Psoas muscle (tissue), 8 donors: ENCODE measurements around the gene TPD52L1. TPM values are rescaled to one million over a fixed set of nuclear protein-coding genes. Genes with fewer than 3 reads are reported as not detected.
"Not testable (repeated sequence)": the region's sequence is repeated elsewhere in the genome, so short reads cannot be mapped to it uniquely, and the experiment has no call there.

ENCODE experiments used
- ATAC-seq, 4 donors: fragments of 200-7000 bp; cut with Tn5 transposase; one replicate each; pipeline ENCODE4 v1.9.1; 2020; ENCODE audit warnings: moderate library complexity in 3 of 4, mild to moderate bottlenecking in 2 of 4
- DNase-seq, 2 donors: peaks; one replicate each; pipeline ENCODE4 v3.0.0-alpha.2; 2020
- H3K27ac ChIP-seq: fragments of 200-600 bp; one replicate; pipeline ENCODE4 v1.8.0; 2022
- H3K27me3 ChIP-seq, 3 donors: fragments of 200-600 bp in 1 of 3; one replicate each; pipeline versions ENCODE4 v1.6.1 to v1.8.0; 2013 to 2022; ENCODE audit warnings: low read length in 2 of 3, mild to moderate bottlenecking in 2 of 3, moderate library complexity in 1 of 3; ENCODE audit not compliant: insufficient read depth in 3 of 3
- H3K36me3 ChIP-seq, 2 donors: fragments of 200-600 bp in 1 of 2; one replicate each; pipeline versions ENCODE4 v1.6.1 to v1.8.0; 2013 to 2022; ENCODE audit warnings: low read depth in 1 of 2, mild to moderate bottlenecking in 1 of 2, moderate library complexity in 1 of 2; ENCODE audit not compliant: insufficient read depth in 1 of 2
- H3K4me1 ChIP-seq: fragments of 200-600 bp; one replicate; pipeline ENCODE4 v1.8.0; 2022
- H3K4me3 ChIP-seq: fragments of 200-600 bp; one replicate; pipeline ENCODE4 v1.8.0; 2022; ENCODE audit warnings: mild to moderate bottlenecking
- H3K9me3 ChIP-seq: fragments of 200-600 bp; one replicate; pipeline ENCODE4 v1.8.0; 2022
- CTCF ChIP-seq: fragments of 200-600 bp; IDR thresholded peaks from one replicate; pipeline ENCODE4 v1.8.0; 2022; ENCODE audit warnings: antibody characterized with exemption
- WGBS, 3 donors: extraction: QIAGEN DNeasy Blood & Tissue Kit; methylation state at CpG; one replicate each; pipeline versions ENCODE4 v1.1.6 to v1.1.7; 2013; 5-methylcytosine and 5-hydroxymethylcytosine counted together
- intact Hi-C, 2 donors: fragments of 100-400 bp; cut with DNase I; formaldehyde crosslinking; loops; one replicate each; pipeline versions ENCODE4 v1.11.0 to v1.14.2; 2022
- polyA plus RNA-seq, 3 donors: library from polyadenylated mRNA; stranded (reverse); fragments of 200-250 nt; gene quantifications; one replicate each; pipeline ENCODE4 v1.2.3, GENCODE V29; 2013
- total RNA-seq, 4 donors: library from RNA; stranded (reverse); fragmentation: NEBNext Ultra II Directional in 2 of 4; extraction: Animal tissue kit (Norgen Biotek cat#: 25700) in 2 of 4; gene quantifications; one replicate each; pipeline versions ENCODE4 v1.2.1 to v1.2.4, GENCODE V29; 2021 to 2023
- donor health status: healthy with polysubstance abuse.
- donor health status: DM: no; HTN: no; CAD: no; lungs with moderate emphysema.
- donor health status: Bipolar disorder and iron deficiency.
- donor health status: healthy.
- donor health status: DM: yes; HTN: yes; CAD: no.
- donor health status: DM: no; HTN: no; CAD: no.
- donor health status: DM: no; HTN: no; CAD: no.
- donor health status: DM: yes; HTN: yes; CAD: no.

The TPD52L1 gene
- total and polyA plus RNA-seq, 7 donors = 51.8 to 150 (median 106) TPM

GRCh38 chr6:125123051-125123450, 30.5 kb upstream of the TPD52L1 start:
- Histone ChIP-seq H3K36me3 (no peaks in the 10 kb centered on the region), H3K9me3 (no peaks in the 10 kb centered on the region), H3K4me3 (no peak overlapping the region), H3K27me3 (no peaks in the 10 kb centered on the region), H3K27ac (no peak overlapping the region), H3K4me1 (no peaks in the 10 kb centered on the region)
- intact Hi-C loops = no loop called here
- 81 to 86% (median 85%) methylated on average over 3 of the region's 3 CpGs for WGBS, 3 donors
- DNase-seq (no peak), ATAC-seq (no peak)
- TF ChIP-seq CTCF = no peak

- ATAC-seq (no peak), DNase-seq (no peak)
- 70 to 80% (median 71%) methylated on average over 8 of the region's 8 CpGs for WGBS, 3 donors
- H3K4me1 ChIP-seq = no peaks in the 10 kb centered on the region
- intact Hi-C loops = no loop called here
- H3K4me3 ChIP-seq = no peak overlapping the region
- TF ChIP-seq CTCF = no peak
- H3K27ac ChIP-seq = no peak overlapping the region
- H3K9me3 ChIP-seq = no peaks in the 10 kb centered on the region
- H3K36me3 ChIP-seq = no peaks in the 10 kb centered on the region
- H3K27me3 ChIP-seq = no peaks in the 10 kb centered on the region
Observed at GRCh38 chr6:125123468-125124048, 30.0 kb upstream of the TPD52L1 start.

- Histone ChIP-seq H3K27ac (no peak overlapping the region), H3K9me3 (no peaks in the 10 kb centered on the region), H3K4me3 (no peak overlapping the region), H3K36me3 (no peaks in the 10 kb centered on the region), H3K27me3 (no peaks in the 10 kb centered on the region), H3K4me1 (no peaks in the 10 kb centered on the region)
- 78 to 82% (median 79%) methylated on average over 6 of the region's 6 CpGs for WGBS, 3 donors
- intact Hi-C loops = no loop called here
- ATAC-seq = no peak
- no peak for TF ChIP-seq CTCF
- DNase-seq = no peak
Observed at GRCh38 chr6:125124049-125124669, 29.4 kb upstream of the TPD52L1 start.

GRCh38 chr6:125125856-125126255, 27.7 kb upstream of the TPD52L1 start:
- DNase-seq, H3K36me3 ChIP-seq, H3K4me3 ChIP-seq, intact Hi-C loops, ATAC-seq, H3K9me3 ChIP-seq, H3K4me1 ChIP-seq, H3K27ac ChIP-seq, H3K27me3 ChIP-seq: not testable (repeated sequence)
- 96 to 98% (median 97%) methylated on average over 22 to 23 of the region's 23 CpGs for WGBS, 3 donors

- peak in 2 of 4 donors; percentile 54 to 60 for ATAC-seq
- Histone ChIP-seq H3K4me3 (no peak overlapping the region), H3K9me3 (no peaks in the 10 kb centered on the region), H3K4me1 (no peaks in the 10 kb centered on the region), H3K27me3 (no peaks in the 10 kb centered on the region), H3K27ac (no peak overlapping the region), H3K36me3 (no peaks in the 10 kb centered on the region)
- intact Hi-C loops = no loop called here
- WGBS, 3 donors = 26 to 33% (median 32%) methylated on average over 4 of the region's 4 CpGs
- no peak for DNase-seq
- no peak for TF ChIP-seq CTCF
Observed at GRCh38 chr6:125129354-125129753, 24.2 kb upstream of the TPD52L1 start.
